PC-3 (cell line): ENCODE results near the gene HEXB.

Experiments
- CTCF ChIP-seq: fragments of 300-600 bp; sonication (generic); conservative IDR thresholded peaks from 2 replicates; pipeline ENCODE4 v1.5.1; 2017; ENCODE audit warnings: antibody characterized with exemption, low read depth, mild to moderate bottlenecking, low read length
- EZH2 ChIP-seq: fragments of 300-600 bp; sonication (generic); IDR thresholded peaks from one replicate; pipeline ENCODE4 v1.6.1; 2017; ENCODE audit warnings: antibody characterized with exemption, mild to moderate bottlenecking, low read length; ENCODE audit not compliant: unreplicated experiment

GRCh38 chr5:74651710-74652109 lies 33.3 kb upstream of the HEXB start:
- TF ChIP-seq CTCF: no peak
- no peak for TF ChIP-seq EZH2
